Left lung (tissue), 10 donors: Measurements from ENCODE around the gene ACVR2B. TPM values are rescaled to one million over a fixed set of nuclear protein-coding genes. Genes with fewer than 3 reads are reported as not detected.

Experiments
- ATAC-seq: fragments of 200-7000 bp; cut with Tn5 transposase; one replicate; pipeline ENCODE4 v1.9.1; 2020; ENCODE audit warnings: moderate library complexity
- DNase-seq, 4 donors: peaks; one replicate each; pipeline ENCODE4 v3.0.0-alpha.2; 2013 to 2020
- H3K27ac ChIP-seq, 2 donors: fragments of 200-600 bp; sonication (generic) in 1 of 2; one replicate each; pipeline versions ENCODE4 v1.5.0 to v1.8.0; 2020 to 2021
- H3K27me3 ChIP-seq, 2 donors: fragments of 200-600 bp; sonication (generic) in 1 of 2; one replicate each; pipeline versions ENCODE4 v1.5.0 to v1.8.0; 2020 to 2021
- H3K36me3 ChIP-seq, 2 donors: fragments of 200-600 bp; sonication (generic) in 1 of 2; one replicate each; pipeline versions ENCODE4 v1.5.0 to v1.8.0; 2020 to 2021
- H3K4me1 ChIP-seq, 2 donors: fragments of 200-600 bp; one replicate each; pipeline ENCODE4 v1.8.0; 2021
- H3K4me3 ChIP-seq, 2 donors: fragments of 200-600 bp; sonication (generic) in 1 of 2; one replicate each; pipeline versions ENCODE4 v1.5.0 to v1.8.0; 2020 to 2021; ENCODE audit warnings: mild to moderate bottlenecking in 1 of 2
- H3K9me3 ChIP-seq, 2 donors: fragments of 200-600 bp; sonication (generic) in 1 of 2; one replicate each; pipeline versions ENCODE4 v1.5.0 to v1.8.0; 2020 to 2021
- CTCF ChIP-seq, 2 donors: fragments of 200-600 bp; sonication (generic) in 1 of 2; IDR thresholded peaks; one replicate each; pipeline versions ENCODE4 v1.5.0 to v1.8.0; 2021; ENCODE audit warnings: antibody characterized with exemption in 2 of 2
- intact Hi-C, 2 donors: fragments of 100-400 bp; cut with DNase I; formaldehyde crosslinking; loops; one replicate each; pipeline versions ENCODE4 v1.11.2 to v1.14.2; 2022
- polyA plus RNA-seq, 6 donors: library from polyadenylated mRNA; unstranded; fragments of 120-200 nt; gene quantifications; one replicate each; pipeline ENCODE4 v1.2.1, GENCODE V29; 2013; ENCODE audit not compliant: insufficient read length in 6 of 6
- total RNA-seq, 2 donors: library from RNA; stranded (reverse); fragmentation: NEBNext Ultra II Directional; extraction: Animal tissue kit (Norgen Biotek cat#: 25700); gene quantifications; one replicate each; pipeline ENCODE4 v1.2.1, GENCODE V29; 2021
- donor health status: DM: no; HTN: yes; CAD: no.
- donor health status: DM: no; HTN: no; CAD: no.

ACVR2B gene
- total and polyA plus RNA-seq, 8 donors, result 5.2 to 12.6 (median 11.0) TPM

DNA sequence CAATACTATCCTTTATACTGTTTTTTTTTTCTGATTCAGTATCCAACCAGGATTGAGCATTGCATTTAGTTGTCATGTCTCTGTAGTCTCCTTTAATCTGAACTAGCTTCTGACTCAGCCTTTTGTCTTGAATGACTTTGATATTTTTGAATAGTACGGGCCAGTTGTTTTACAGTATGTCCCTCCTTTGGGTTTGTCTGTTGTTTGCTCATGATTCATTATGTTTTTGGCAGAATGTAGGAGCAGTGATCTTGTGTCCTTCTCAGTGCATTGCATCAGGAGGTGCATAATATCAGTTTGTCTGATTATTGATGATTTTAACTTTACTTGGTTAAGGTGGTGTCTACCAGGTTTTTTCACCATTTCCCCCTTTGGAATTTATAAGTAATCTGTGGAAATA is 63.0 kb downstream of the ACVR2B start:
- Histone ChIP-seq H3K9me3 (no peaks in the 10 kb centered on the region), H3K27me3 (no peaks in the 10 kb centered on the region), H3K36me3 (peaks cover 0 to 39% of the 10 kb centered on the region in 2 donors), H3K27ac (no peak overlapping the region), H3K4me1 (no peaks in the 10 kb centered on the region), H3K4me3 (no peak overlapping the region)
- TF ChIP-seq CTCF (IDR thresholded peaks at IDR 0.05), result no peak
- no peak for ATAC-seq
- intact Hi-C loops, result no loop called here
- DNase-seq, result no peak

GRCh38 chr3:38519000-38519399 is 65.3 kb downstream of the ACVR2B start:
- intact Hi-C loops, result no loop called here
- no peak for ATAC-seq
- Histone ChIP-seq H3K9me3 (no peaks in the 10 kb centered on the region), H3K4me1 (no peaks in the 10 kb centered on the region), H3K4me3 (no peak overlapping the region), H3K27me3 (no peaks in the 10 kb centered on the region), H3K27ac (no peak overlapping the region), H3K36me3 (peaks cover 4 to 41% of the 10 kb centered on the region in 2 donors)
- no peak for TF ChIP-seq CTCF (IDR thresholded peaks at IDR 0.05)
- DNase-seq, result no peak

DNA sequence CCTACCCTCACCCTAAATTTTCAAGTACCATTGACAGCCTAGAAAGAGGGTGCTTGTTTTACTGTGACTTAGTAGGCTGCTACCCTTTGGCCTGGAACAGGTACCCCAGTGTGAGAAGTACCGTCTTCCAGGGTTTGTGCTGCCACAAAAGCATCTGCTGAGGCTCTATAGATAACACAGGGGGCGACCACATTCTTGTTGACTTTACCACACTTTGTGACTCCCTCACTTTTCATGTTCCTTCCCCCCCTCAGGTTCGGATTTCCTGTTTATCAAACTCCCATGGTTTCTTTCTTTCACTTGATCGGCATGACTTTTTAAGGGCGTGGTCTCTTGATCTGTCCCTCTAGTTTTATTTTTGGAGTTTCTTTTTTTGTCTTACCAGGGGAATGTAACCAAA is 66.0 kb downstream of the ACVR2B start:
- no peak overlapping the region for H3K27ac ChIP-seq
- H3K36me3 ChIP-seq, result peaks cover 5 to 44% of the 10 kb centered on the region in 2 donors
- TF ChIP-seq CTCF (IDR thresholded peaks at IDR 0.05), result no peak
- intact Hi-C loops, result loop anchor here in 1 of 2 donors (5.0 kb wide), 1 partner anchor 128 kb away; the partner anchor contains the start of gene SCN5A
- no peaks in the 10 kb centered on the region for H3K4me1 ChIP-seq
- H3K4me3 ChIP-seq, result no peak overlapping the region
- H3K9me3 ChIP-seq, result no peaks in the 10 kb centered on the region
- H3K27me3 ChIP-seq, result no peaks in the 10 kb centered on the region
- ATAC-seq (no peak), DNase-seq (no peak)

GRCh38 chr3:38521391-38521987 is 67.8 kb downstream of the ACVR2B start:
- H3K4me1 ChIP-seq, result no peaks in the 10 kb centered on the region
- no peak overlapping the region for H3K4me3 ChIP-seq
- no peak overlapping the region for H3K27ac ChIP-seq
- peak; percentile 86 to 91 for TF ChIP-seq CTCF (IDR thresholded peaks at IDR 0.05)
- DNase-seq (peak in 3 of 4 donors; percentile 37 to 71 (median 45)), ATAC-seq (peak; percentile 83)
- H3K27me3 ChIP-seq, result no peaks in the 10 kb centered on the region
- no peaks in the 10 kb centered on the region for H3K9me3 ChIP-seq
- intact Hi-C loops, result loop anchor here in 1 of 2 donors (5.0 kb wide), 1 partner anchor 126 kb away; the partner anchor contains the start of gene SCN5A
- peaks cover 5 to 47% of the 10 kb centered on the region in 2 donors for H3K36me3 ChIP-seq

DNA sequence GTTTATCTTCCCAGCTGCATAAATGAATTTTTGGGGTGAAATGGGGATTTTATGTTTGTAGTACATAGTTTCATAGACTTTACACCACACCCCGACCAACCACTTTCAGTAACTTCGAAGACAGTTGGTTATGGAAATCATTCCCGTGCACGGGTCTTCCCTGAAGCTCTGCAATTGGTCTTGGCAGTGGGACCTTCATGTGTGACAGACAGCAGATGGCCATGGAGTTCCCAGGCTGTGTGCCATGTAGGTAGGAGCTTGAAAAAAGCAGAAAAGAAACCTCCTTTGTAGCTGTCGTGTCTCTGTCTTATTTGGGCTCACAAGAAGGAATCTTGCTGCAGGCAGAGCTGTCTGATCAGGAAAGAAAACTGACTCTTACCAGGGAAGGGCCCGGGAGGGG is 68.3 kb downstream of the ACVR2B start:
- no peak for TF ChIP-seq CTCF (IDR thresholded peaks at IDR 0.05)
- ATAC-seq, result no peak
- intact Hi-C loops, result loop anchor here in 1 of 2 donors (5.0 kb wide), 1 partner anchor 125 kb away; the partner anchor contains the start of gene SCN5A
- Histone ChIP-seq H3K4me1 (no peaks in the 10 kb centered on the region), H3K27ac (no peak overlapping the region), H3K9me3 (no peaks in the 10 kb centered on the region), H3K36me3 (peaks cover 5 to 52% of the 10 kb centered on the region in 2 donors), H3K27me3 (no peaks in the 10 kb centered on the region), H3K4me3 (no peak overlapping the region)
- no peak for DNase-seq
